ENCODE measurements around the gene CCKAR.

Gene CCKAR

GRCh38 chr4:26520728-26521450 is 30.6 kb upstream of the CCKAR start:
- Histone ChIP-seq H3K9ac (ENCODE audit: low read depth, low read length) (no peak overlapping the region), H3K27me3 (ENCODE audit: insufficient read depth, low read length, poor library complexity) (no peaks in the 10 kb centered on the region), H3K36me3 (ENCODE audit: insufficient read depth, low read length) (no peaks in the 10 kb centered on the region), H3K4me3 (ENCODE audit: low read depth in 1 of 2, low read length in 2 of 2) (no peak overlapping the region), H3K79me2 (ENCODE audit: insufficient read depth, low read length) (no peaks in the 10 kb centered on the region), H3K9me3 (ENCODE audit: insufficient read depth, low read length, severe bottlenecking) (no peaks in the 10 kb centered on the region), H3K27ac (ENCODE audit: low read length) (no peak overlapping the region), H3K4me1 (ENCODE audit: insufficient read depth, low read length) (no peaks in the 10 kb centered on the region), H3K4me2 (ENCODE audit: insufficient read depth, low read length) (no peak overlapping the region), H4K20me1 (ENCODE audit: insufficient read depth, low read length) (no peaks in the 10 kb centered on the region), H2AFZ (ENCODE audit: low read depth, low read length) (no peak overlapping the region)
- DNase-seq (no peak), ATAC-seq (ENCODE audit: insufficient read depth, low read depth) (no peak)
- TF ChIP-seq EZH2 (IDR thresholded peaks at IDR 0.05; ENCODE audit: borderline replicate concordance, low read depth, low read length, severe bottlenecking) = no peak
- TF ChIP-seq, protein P1, sequence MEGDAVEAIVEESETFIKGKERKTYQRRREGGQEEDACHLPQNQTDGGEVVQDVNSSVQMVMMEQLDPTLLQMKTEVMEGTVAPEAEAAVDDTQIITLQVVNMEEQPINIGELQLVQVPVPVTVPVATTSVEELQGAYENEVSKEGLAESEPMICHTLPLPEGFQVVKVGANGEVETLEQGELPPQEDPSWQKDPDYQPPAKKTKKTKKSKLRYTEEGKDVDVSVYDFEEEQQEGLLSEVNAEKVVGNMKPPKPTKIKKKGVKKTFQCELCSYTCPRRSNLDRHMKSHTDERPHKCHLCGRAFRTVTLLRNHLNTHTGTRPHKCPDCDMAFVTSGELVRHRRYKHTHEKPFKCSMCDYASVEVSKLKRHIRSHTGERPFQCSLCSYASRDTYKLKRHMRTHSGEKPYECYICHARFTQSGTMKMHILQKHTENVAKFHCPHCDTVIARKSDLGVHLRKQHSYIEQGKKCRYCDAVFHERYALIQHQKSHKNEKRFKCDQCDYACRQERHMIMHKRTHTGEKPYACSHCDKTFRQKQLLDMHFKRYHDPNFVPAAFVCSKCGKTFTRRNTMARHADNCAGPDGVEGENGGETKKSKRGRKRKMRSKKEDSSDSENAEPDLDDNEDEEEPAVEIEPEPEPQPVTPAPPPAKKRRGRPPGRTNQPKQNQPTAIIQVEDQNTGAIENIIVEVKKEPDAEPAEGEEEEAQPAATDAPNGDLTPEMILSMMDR (IDR thresholded peaks at IDR 0.05; ENCODE audit: borderline replicate concordance, extremely low read depth, low read length, poor library complexity, severe bottlenecking) = no peak

- Histone ChIP-seq H3K4me2 (ENCODE audit: insufficient read depth, low read length) (no peak overlapping the region), H3K9me3 (ENCODE audit: insufficient read depth, low read length, severe bottlenecking) (no peaks in the 10 kb centered on the region), H4K20me1 (ENCODE audit: insufficient read depth, low read length) (no peaks in the 10 kb centered on the region), H3K4me3 (ENCODE audit: low read depth in 1 of 2, low read length in 2 of 2) (no peak overlapping the region), H3K9ac (ENCODE audit: low read depth, low read length) (no peak overlapping the region), H3K27ac (ENCODE audit: low read length) (no peak overlapping the region), H3K79me2 (ENCODE audit: insufficient read depth, low read length) (no peaks in the 10 kb centered on the region), H3K36me3 (ENCODE audit: insufficient read depth, low read length) (no peaks in the 10 kb centered on the region), H3K4me1 (ENCODE audit: insufficient read depth, low read length) (no peaks in the 10 kb centered on the region), H3K27me3 (ENCODE audit: insufficient read depth, low read length, poor library complexity) (no peaks in the 10 kb centered on the region), H2AFZ (ENCODE audit: low read depth, low read length) (no peak overlapping the region)
- ATAC-seq (ENCODE audit: insufficient read depth, low read depth) (no peak), DNase-seq (no peak)
- no peak for TF ChIP-seq EZH2 (IDR thresholded peaks at IDR 0.05; ENCODE audit: borderline replicate concordance, low read depth, low read length, severe bottlenecking)
- TF ChIP-seq, protein P1 (IDR thresholded peaks at IDR 0.05; ENCODE audit: borderline replicate concordance, extremely low read depth, low read length, poor library complexity, severe bottlenecking) = no peak
Measured at GRCh38 chr4:26515936-26516335, 25.7 kb upstream of the CCKAR start.

DNA sequence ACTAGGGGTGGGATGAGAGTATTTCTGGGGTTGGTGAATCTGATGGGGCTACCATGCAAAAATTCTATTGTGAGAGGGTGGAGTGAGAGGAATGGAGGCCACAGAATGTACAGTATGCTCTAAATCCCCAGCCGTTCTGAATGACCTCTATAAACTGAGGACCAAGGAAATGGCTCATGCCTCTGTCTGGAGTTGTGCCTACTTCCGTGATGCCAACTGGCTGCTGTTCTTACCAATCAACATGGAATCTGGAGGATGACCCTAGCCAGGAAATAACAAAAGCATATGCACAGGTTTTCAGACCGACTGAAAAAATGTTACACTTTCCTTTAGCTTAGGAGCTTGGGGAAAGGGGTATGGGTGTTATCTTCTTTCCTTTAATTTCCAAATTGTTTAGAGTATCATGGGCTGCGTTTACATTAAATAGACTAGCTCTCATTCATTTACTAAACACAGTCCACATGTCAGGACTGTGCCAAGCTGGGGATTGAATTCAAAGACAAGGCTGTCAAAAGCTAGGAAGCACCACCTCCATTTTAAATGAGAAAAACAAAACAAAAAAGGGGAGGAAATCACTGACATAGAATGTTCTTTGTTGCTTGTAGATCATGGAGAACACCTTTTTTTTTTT is 20.2 kb upstream of the CCKAR start:
- no peaks in the 10 kb centered on the region for H3K36me3 ChIP-seq (ENCODE audit: insufficient read depth, low read length)
- no peaks in the 10 kb centered on the region for H3K4me1 ChIP-seq (ENCODE audit: insufficient read depth, low read length)
- H3K27ac ChIP-seq (ENCODE audit: low read length) = no peak overlapping the region
- no peaks in the 10 kb centered on the region for H3K79me2 ChIP-seq (ENCODE audit: insufficient read depth, low read length)
- no peaks in the 10 kb centered on the region for H3K27me3 ChIP-seq (ENCODE audit: insufficient read depth, low read length, poor library complexity)
- TF ChIP-seq, protein P1 (IDR thresholded peaks at IDR 0.05; ENCODE audit: borderline replicate concordance, extremely low read depth, low read length, poor library complexity, severe bottlenecking) = no peak
- no peak overlapping the region for H3K9ac ChIP-seq (ENCODE audit: low read depth, low read length)
- H2AFZ ChIP-seq (ENCODE audit: low read depth, low read length) = no peak overlapping the region
- ATAC-seq (ENCODE audit: insufficient read depth, low read depth) (no peak), DNase-seq (no peak)
- H3K4me3 ChIP-seq (ENCODE audit: low read depth in 1 of 2, low read length in 2 of 2) = no peak overlapping the region
- H3K4me2 ChIP-seq (ENCODE audit: insufficient read depth, low read length) = no peak overlapping the region
- no peaks in the 10 kb centered on the region for H3K9me3 ChIP-seq (ENCODE audit: insufficient read depth, low read length, severe bottlenecking)
- no peaks in the 10 kb centered on the region for H4K20me1 ChIP-seq (ENCODE audit: insufficient read depth, low read length)
